TTC549 (cell line): ENCODE measurements around the gene TSN.
"Not testable (repeated sequence)": the region's sequence is repeated elsewhere in the genome, so short reads cannot be mapped to it uniquely, and the experiment has no call there.

ENCODE experiments used
- FAIRE-seq: peaks from 2 replicates; lab custom pipeline; 2012; peaks lifted over from hg19 to GRCh38; lab: Jason Lieb, UNC

The TSN gene

GRCh38 chr2:121755237-121756111 is at the start of gene TSN:
Gene TSN, plus strand, starts transcription at chr2:121755651. Its CDS starts 129 bp downstream, at chr2:121755780.
- FAIRE-seq: no peak

- no peak for FAIRE-seq
These were observed 49.5 kb upstream of the TSN start for GRCh38 chr2:121705958-121706357.

- FAIRE-seq: no peak
These were observed 48.0 kb upstream of the TSN start for GRCh38 chr2:121707344-121707919.

GRCh38 chr2:121707920-121708361 is 47.5 kb upstream of the TSN start:
- FAIRE-seq: no peak

GRCh38 chr2:121709776-121710469 is 45.5 kb upstream of the TSN start:
- FAIRE-seq: no peak

GRCh38 chr2:121710470-121711170 is 44.8 kb upstream of the TSN start:
- no peak for FAIRE-seq

GRCh38 chr2:121711481-121711880 is 44.0 kb upstream of the TSN start:
- FAIRE-seq: not testable (repeated sequence)

GRCh38 chr2:121716126-121716525 is 39.3 kb upstream of the TSN start:
- FAIRE-seq: no peak

GRCh38 chr2:121717529-121717928 is 37.9 kb upstream of the TSN start:
- no peak for FAIRE-seq

- no peak for FAIRE-seq
These were observed 33.5 kb upstream of the TSN start for GRCh38 chr2:121721926-121722325.

- no peak for FAIRE-seq
These were observed 33.0 kb upstream of the TSN start for GRCh38 chr2:121722479-121722878.

GRCh38 chr2:121723316-121723715 is 32.1 kb upstream of the TSN start:
- FAIRE-seq: no peak

- no peak for FAIRE-seq
These were observed 28.1 kb upstream of the TSN start for GRCh38 chr2:121727332-121727731.

GRCh38 chr2:121727950-121728349 is 27.5 kb upstream of the TSN start:
- no peak for FAIRE-seq

GRCh38 chr2:121731366-121731765 is 24.1 kb upstream of the TSN start:
- FAIRE-seq: no peak

GRCh38 chr2:121734544-121734943 is 20.9 kb upstream of the TSN start:
- not testable (repeated sequence) for FAIRE-seq

GRCh38 chr2:121735518-121736074 is 19.9 kb upstream of the TSN start:
- FAIRE-seq: no peak

- FAIRE-seq: no peak
These were observed 19.4 kb upstream of the TSN start for GRCh38 chr2:121736140-121736461.

GRCh38 chr2:121736462-121737336 is 18.8 kb upstream of the TSN start, which contains the start of gene NIFK:
Gene NIFK, minus strand, starts transcription at chr2:121736875. Its CDS starts 25 bp downstream, at chr2:121736850.
- no peak for FAIRE-seq

- FAIRE-seq: no peak
These were observed 14.5 kb upstream of the TSN start for GRCh38 chr2:121740973-121741372.

GRCh38 chr2:121741450-121741849 is 14.0 kb upstream of the TSN start:
- FAIRE-seq: no peak
